Endometrium (tissue), 2 donors: ENCODE measurements around the gene HDGF.

ENCODE experiments used
- FAIRE-seq: peaks from 2 replicates; lab custom pipeline; 2012; peaks lifted over from hg19 to GRCh38; lab: Jason Lieb, UNC
- donor health status: control.
- donor health status: control.

The HDGF gene

DNA sequence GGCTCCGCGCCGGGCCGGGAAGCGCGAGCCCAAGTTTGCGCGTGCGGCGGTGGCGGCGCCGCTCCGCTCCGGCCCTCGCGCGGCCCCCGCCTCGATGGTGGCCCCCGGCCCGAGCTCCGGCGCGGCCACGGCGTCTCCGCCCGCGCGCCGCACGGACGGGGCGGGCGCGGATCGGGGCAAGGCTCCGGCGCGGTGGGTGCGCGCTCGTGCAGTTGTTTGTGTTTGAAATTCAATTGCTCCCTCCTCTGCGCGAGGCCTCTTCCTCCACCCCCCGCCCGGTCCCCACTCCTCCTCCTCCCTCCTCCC is at the start of gene HDGF:
TSS of gene HDGF (minus strand) at position 225 of the 306 bp plus-strand sequence. CDS start 246 bp downstream, outside the sequence.
- no peak for FAIRE-seq

DNA sequence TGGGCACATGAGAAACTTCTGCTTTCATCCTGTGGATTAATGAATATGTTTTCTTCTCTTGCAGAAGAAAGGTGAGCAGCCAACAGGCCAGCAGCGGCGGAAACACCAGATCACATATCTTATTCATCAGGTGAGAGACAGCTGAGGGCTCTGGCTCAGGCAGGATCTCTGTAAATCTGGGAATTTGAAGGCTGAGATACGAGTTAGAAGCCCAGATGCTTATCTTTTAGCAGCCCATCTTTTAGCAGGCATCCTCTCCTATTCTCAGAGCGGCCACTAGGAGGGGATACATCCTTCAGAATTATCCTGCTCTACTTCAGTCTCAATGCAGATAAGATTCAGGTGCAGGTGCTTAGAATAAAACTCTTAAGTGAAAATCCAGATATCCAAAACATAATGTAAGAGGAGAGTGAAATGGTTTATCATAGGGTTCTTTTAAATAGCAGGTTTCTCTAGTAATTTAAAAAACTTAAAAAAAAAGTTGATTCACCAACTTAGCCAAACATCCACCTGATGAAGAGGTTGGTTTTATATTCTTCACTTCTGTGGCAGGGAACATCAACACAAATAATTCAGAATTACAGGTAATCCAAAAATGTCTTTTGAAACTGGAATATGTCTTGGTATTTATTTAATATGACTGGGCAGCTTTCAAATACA is 45.9 kb upstream of the HDGF start:
- no peak for FAIRE-seq

DNA sequence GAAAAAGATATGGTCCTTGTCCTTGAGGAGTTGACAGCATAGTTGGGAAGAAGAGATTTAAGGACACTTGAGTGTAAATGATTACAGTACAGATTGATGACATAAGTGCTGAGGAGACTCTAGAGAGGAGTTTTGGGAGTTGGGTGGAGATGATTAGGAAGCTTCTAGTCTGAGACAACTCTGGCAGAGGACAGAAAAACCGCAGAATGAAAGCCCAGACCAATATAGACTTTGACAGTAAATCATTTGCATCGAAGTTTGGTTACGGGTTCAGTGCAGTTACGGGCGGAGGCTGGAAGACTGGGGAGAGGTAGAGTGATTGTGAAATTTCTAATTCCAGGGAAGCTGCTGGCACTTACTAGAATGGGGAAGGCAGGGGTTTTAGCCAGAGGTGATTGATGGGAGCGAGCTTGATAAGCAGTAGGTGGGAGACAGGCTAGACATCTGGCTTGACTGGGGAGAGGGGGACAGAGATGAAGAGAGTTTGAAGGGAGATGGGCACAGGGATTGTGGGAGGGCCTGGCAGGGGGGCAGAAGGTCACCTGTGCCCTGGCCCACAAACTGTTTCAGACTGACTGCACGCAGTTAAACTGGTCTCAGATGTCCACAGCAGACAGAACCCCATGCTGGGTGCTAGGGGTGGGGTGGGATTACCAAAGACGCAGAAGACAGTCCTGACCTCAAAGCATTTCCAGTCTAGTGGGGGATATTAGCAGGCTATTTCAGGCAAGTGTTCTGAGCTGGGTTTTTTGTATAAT is 45.0 kb upstream of the HDGF start:
- FAIRE-seq: no peak

DNA sequence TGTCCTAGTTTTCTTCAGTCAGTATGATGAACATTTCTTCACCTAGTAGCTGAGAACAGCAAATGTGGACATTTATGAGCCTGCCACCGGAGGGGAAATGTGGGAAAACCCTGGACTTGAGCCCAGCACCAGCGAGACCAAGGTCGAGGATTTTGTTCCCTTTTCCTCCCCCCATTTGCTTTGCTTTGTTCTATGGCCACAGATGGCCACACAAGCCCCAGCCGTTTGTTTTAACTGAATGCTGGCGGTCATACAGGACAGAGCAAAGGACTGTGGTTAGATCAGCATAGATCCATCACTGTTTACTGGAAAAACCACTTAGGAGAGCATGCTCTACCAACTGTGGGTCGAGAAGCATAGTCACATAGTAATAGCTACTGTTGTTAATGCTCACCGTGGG is 44.3 kb upstream of the HDGF start:
- FAIRE-seq: no peak

DNA sequence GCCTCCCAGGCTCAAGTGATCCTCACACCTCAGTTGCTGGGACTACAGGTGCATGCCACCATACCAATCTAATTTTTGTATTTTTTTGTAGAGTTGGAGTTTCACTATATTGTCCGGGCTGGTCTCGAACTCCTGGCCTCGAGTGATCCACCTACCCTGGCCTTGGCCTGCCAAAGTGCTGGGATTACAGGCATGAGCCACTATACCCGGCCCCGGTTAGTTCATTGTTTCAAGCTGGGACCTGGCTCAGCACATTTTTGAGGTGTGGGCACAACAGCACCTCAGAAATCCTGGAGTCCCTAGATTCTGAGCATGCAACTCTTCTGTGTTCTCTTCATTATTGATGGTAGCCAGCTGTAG is 43.9 kb upstream of the HDGF start:
- no peak for FAIRE-seq

DNA sequence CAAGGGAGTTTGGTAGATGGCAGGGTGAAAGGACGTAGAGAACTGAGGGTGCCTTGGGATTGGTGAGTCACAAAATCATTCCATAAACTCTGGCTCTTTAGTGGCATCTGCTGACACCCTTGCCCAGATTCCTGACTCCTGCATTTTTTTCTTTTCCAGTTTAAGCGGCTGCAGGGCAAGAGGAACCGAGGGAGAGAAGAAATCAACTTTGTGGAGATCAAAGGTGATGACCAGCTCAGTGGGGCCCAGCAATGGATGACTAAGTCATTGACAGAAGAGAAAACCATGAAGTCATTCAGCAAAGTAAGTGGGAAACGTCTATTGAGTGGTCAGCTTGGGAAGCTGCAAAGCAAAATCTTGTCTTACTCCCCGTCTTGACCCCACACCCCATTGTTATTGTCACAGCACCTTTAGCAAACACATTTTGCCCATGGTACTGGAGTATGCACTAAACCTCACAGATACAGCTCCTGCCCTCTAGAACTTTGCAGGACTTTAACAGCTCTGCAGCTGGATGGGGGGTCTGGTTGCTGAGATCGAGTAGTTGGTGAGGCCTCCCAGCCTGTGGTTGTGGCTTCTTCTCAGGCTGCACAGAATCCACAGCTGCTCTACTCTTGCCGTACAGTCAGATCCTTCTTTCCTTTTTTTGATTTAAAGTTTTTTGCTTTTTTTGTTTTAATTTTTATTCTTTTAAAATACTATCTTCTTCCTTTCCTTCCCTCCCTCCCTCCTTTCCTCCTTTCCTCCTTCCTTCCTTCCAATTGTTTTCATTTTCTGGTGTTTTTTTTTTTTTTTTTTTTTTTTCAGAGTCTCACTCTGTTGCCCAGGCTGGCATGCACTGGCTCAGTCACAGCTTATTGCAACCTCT is 43.3 kb upstream of the HDGF start:
- no peak for FAIRE-seq

DNA sequence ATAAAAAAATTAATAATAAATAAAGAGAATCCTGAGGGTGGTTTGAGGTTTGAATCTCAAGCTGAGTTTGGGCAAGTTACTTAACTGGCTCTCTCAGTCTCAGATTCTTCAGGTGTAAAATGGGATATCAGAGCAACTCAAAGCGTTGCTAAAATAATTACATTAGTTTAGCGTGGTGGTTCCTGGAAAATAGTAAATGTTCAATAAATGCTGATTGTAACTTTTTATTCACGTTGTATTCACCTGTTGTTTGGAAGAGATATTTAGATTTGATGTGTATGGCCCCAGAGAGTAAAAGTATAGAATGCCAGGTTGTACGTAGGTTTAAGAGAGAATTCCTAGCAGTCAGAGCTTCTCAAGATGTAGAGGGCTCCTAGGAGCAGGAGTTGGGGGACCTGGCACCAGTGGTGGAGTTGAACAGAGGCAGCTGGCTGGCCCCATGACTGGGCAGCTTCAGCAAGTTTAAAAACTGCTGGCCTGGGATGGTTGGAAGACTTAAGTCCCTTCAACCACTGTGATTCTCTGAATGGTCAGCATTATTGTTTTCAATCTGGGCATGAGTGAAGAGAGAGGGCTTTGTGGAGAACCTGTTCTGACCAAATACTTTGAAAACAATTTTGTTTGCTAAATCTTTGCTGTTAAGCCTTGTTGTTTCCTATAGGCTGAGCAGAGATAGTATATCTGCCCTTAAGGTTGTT is 38.3 kb upstream of the HDGF start:
- FAIRE-seq: no peak

DNA sequence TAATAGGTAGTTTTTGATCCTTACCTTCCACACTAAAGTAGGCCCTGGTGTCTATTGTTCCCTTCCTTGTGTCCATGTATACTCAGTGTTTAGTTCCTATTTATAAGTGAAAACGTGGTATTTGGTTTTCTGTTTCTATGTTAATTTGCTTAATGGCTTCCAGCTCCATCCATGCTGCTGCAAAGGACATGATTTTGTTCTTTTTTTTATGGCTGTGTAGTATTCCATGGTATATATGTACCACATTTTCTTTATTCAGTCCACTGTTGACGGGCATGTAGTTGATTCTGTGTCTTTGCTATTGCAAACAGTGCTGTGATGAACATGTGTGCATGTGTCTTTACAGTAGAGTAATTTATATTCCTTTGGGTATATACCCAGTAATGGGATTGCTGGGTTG is 36.7 kb upstream of the HDGF start:
- FAIRE-seq: no peak

DNA sequence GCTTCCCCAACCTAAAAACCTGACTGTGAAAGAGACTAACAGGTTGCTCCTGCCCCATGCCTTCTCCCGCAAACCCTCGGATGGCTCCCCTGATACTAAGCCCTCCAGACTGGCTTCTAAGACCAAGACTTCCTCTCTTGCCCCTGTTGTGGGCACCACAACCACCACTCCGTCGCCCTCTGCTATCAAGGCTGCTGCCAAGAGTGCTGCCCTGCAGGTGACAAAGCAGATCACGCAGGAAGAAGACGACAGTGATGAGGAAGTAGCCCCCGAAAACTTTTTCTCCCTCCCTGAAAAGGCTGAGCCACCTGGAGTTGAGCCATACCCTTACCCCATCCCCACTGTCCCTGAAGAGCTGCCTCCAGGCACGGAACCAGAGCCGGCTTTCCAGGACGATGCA is 35.2 kb upstream of the HDGF start:
- FAIRE-seq: no peak

DNA sequence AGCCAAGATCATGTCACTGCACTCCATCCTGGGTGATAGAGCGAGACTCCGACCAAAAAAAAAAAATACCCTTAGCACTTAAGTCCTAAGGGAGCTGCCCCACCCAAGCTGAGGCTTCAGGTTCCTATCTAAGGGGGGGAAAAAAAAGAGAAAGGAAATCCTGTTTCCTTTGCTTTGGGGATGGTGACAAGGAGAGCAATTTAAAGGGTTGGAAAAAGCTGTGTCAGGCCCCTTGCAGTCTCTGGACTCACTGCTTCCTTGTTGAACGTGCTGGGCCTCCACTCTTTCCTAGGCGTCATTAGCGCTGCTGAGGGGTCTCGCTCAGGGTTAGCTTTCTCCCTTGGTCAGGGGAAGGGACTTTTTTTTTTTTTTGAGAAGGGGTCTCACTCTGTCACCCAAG is 34.0 kb upstream of the HDGF start:
- no peak for FAIRE-seq

DNA sequence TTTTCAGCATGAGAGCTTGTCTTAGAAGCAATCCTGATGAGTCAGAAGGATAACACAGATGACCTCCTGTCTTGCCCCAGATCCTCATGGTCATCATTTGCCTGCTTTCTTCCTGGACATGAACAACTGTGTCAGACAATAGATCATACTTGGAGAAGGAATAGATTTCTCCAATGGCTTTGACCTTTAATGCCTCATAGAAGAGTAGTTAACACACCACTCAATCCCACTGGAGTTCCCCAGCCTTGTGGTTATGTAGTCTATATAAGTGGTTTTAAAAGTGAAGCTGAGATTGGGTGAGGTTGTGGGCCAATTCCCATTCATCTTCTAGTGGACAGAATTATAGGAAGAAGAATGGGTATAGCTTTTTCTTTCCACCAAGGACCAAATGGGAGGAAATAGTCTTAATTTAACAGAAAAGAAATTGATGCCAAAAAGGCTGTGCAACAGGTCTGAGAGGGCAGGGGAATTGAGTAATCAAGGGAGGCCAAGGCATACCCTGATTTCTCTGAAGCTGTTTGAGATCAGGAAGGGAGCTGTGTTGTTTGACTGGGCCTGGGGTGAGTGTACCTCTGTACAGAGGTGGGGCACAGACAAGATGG is 30.2 kb upstream of the HDGF start:
- FAIRE-seq: no peak

DNA sequence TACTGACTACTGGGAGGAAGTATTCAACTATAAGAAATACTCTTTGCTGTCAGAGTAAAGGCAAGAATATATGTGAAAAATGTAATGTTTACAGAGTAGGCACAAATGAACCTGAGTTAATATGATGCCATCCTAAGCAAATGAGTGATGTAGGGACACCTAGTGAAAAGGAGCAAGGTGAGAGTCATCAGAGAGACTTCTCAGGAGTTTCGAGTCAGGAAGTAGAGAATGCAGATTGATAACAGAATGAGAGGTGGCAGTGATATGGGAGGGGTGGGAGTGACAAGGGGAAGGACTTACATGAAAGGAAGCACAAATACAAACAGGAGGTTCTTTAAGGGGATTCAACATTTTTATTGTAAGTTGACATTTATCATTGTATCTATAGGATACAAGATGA is 26.1 kb upstream of the HDGF start:
- FAIRE-seq: no peak

DNA sequence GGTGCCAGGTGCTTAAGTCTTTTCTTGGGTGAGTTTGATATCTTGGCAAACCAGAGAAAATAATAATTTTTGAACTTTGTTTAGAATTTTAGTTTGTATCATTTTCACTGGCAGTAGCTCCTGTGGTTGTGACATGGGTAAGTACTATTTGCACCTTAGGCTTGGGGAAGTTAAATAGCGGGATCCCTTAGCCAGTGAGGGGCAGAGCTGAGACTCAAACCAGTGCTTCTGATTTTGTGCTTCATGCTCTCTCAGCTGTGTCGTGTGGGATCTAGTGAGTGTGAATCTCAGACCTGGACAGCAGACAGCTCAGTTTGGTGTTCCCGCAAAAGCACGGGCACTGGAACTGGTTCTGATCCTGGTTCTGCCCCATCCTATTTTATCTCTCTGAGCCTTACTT is 25.5 kb upstream of the HDGF start:
- FAIRE-seq: no peak

DNA sequence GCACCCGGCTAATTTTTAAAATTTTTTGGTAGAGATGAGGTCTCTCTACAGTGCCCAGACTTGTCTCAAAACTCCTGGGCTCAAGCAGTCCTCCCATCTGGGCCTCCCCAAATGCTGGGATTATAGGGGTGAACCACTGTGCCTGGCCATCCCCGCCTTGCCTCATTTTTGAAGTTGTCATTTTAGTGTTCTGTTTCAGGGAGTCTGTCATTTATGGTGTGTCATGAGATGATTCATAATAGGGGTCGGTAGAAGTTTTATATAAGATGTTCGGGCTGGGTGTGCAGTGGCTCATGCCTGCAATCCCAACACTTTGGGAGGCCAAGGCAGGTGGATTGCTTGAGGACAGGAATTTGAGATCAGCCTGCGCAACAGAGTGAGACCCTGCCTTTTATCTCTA is 24.3 kb upstream of the HDGF start:
- FAIRE-seq: no peak

DNA sequence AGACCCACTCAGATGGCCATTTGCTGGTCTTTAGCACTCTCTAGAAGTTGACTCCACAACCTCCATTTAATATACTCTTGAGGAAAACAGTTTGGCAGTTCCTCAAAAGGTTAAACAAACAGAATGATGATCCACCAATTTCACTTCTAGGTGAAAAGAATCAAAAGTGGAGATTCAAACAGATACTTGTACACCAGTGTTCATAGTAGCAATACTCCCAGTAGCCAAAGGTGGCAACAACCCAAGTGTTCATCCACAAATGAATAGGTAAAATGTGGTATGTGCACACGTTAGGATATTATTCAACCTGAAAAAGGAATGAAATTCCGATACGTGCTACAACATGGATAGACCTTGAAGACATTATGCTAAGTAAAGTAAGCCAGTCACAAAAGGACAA is 22.1 kb upstream of the HDGF start:
- no peak for FAIRE-seq

DNA sequence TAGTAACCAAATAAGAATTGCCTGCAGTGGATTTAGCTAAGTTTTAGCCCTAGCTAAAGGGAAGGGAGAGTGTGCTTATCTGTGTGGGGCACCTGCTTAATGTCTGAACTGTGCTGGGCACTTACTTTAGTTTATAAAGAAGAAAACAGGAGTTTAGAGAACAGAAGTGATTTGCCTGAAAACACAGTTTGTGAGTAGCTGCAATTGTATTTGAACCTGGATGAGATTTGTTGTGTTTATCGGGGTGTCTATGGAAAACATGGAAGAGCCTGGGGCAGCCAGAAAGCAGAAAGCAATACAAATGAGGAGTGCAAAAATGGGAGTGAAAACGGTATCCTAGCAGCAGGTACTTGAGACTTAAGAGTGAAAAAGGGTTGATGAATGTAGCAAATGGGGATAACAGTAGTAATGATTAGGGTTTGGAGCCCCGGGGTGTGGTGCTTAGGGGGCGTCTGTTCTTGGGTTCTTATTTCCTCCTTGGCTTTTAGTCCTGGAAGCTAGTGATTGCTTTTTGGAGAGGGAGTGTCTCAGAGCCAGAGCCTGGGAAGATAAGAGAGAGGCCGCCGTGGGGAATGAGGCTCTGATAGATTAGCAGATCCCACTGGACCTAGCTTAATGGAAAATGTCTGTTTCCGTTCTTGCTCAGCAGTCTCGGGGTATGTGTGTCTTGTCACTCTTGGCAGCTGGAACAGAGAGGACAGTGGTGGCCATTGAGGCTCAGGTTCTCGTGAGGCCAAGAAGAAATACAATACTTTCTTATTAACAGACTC is 21.4 kb upstream of the HDGF start:
- FAIRE-seq: no peak

DNA sequence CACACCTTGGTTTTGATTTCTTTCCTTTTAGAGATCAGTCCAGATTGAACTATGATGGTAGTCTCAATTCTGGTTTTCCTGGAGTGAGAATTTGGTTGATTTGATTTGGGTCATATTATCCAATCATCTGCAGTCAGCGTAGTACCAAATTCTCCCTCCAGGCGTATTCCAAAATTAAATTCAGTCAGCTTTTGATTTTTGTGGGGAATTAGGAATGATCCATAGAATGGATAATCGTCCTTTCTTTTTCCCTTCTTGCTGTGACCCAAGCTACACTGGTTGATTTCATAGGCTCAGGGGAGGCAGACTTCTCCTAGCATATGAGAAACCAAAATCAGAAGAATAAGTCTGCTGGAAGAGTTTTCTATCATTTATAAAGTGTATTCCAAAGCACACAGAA is 20.7 kb upstream of the HDGF start:
- no peak for FAIRE-seq

DNA sequence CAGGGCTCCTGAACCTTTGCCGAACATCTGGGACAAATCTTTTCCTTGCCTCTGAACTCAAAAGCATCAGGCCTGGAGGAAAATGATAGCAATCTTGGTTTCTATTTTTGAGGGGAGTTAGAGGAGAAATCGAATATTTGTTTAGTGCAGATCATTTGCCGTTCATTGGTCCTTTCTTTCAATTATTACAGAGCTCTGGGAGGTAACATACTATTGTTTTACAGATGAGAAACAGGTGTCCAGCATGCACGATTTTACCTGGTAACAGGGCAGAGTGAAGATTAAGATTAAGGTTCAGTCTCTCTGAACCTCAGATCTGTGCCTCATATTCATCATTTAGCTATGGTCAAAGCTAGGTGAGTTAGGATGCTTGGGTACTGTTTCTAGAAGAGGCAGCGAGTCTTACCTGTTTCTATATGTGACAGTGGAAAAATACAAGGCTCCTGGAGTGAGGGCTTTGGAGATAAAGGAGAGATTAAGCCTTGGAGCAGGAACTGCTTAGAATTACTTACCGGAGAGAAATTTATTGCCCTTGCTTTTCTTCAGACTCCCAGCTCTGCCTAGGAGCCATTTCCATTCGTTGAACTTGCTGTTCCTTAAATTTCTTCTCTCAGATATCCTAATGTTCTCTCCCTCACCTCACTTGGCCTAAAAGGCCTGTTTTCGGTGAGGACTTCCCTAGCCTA is 17.3 kb upstream of the HDGF start:
- no peak for FAIRE-seq

DNA sequence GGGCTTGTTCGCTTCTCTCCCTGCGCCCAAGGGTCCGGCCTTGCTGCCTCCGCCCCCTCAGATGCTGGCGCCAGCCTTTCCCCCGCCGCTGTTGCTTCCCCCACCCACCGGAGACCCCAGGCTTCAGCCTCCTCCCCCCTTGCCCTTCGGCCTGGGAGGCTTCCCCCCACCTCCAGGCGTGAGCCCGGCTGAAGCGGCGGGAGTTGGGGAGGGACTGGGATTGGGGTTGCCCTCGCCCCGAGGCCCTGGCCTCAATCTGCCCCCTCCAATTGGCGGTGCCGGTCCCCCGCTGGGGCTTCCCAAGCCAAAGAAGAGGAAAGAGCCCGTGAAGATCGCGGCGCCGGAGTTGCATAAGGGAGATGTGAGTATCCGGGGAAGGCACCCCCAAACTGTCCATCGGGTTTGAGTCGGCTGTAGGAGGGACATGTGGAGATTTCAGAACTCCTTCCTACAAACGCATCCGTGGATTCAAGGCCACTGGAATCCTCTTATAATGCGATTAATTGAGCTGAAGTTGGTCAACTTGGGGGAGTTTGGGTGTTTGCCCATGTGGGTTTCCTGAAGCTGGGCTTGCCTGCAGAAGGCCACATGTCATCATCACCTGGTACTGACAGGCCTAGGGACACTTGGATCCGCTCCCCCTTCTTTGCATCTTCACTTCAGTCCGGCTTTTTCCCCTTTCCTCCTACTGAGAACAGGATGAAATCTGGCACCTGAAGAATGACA is 16.6 kb upstream of the HDGF start:
- no peak for FAIRE-seq
